DND-41 (cell line): ENCODE data around the gene ZNF688.

ENCODE experiments used
- ATAC-seq: fragments of 200-7000 bp; cut with Tn5 transposase; 3 replicates; pipeline ENCODE4 v1.9.1; 2021; ENCODE audit warnings: low read depth; ENCODE audit not compliant: insufficient read depth
- DNase-seq: peaks from one replicate; pipeline ENCODE4 v3.0.0-alpha.2; 2020
- H2AFZ ChIP-seq: 2 replicates; pipeline ENCODE4 v1.6.0; 2012; ENCODE audit warnings: low read depth, low read length
- H3K27ac ChIP-seq: 2 replicates; pipeline ENCODE4 v1.5.1; 2012; ENCODE audit warnings: low read length, inconsistent platforms
- H3K27me3 ChIP-seq: fragments of 200-600 bp; sonication (generic); 2 replicates; pipeline ENCODE4 v1.6.0; 2012; ENCODE audit warnings: low read length, mild to moderate bottlenecking, inconsistent platforms; ENCODE audit not compliant: insufficient read depth, poor library complexity
- H3K36me3 ChIP-seq: 2 replicates; pipeline ENCODE4 v1.5.1; 2012; ENCODE audit warnings: low read length, inconsistent platforms; ENCODE audit not compliant: insufficient read depth
- H3K4me1 ChIP-seq: 2 replicates; pipeline ENCODE4 v1.5.1; 2012; ENCODE audit warnings: mild to moderate bottlenecking, low read length; ENCODE audit not compliant: insufficient read depth
- H3K4me2 ChIP-seq: 2 replicates; pipeline ENCODE4 v1.6.0; 2012; ENCODE audit warnings: mild to moderate bottlenecking, moderate library complexity, low read length, inconsistent platforms; ENCODE audit not compliant: insufficient read depth
- H3K4me3 ChIP-seq, 2 experiments: fragments of 200-600 bp in 1 of 2; shearing (Covaris generic) in 1 of 2; 2 replicates each; pipeline ENCODE4 v1.5.1; 2012 to 2016; ENCODE audit warnings: inconsistent platforms in 2 of 2, low read length in 2 of 2, mild to moderate bottlenecking in 2 of 2, low read depth in 1 of 2, moderate library complexity in 1 of 2
- H3K79me2 ChIP-seq: 2 replicates; pipeline ENCODE4 v1.6.0; 2012; ENCODE audit warnings: low read length, inconsistent platforms; ENCODE audit not compliant: insufficient read depth
- H3K9ac ChIP-seq: 2 replicates; pipeline ENCODE4 v1.6.0; 2012; ENCODE audit warnings: low read depth, mild to moderate bottlenecking, inconsistent platforms, low read length, moderate library complexity
- H3K9me3 ChIP-seq: 2 replicates; pipeline ENCODE4 v1.5.1; 2012; ENCODE audit warnings: low read length, moderate library complexity, mild to moderate bottlenecking, inconsistent platforms; ENCODE audit not compliant: insufficient read depth, severe bottlenecking
- H4K20me1 ChIP-seq: 2 replicates; pipeline ENCODE4 v1.6.0; 2012; ENCODE audit warnings: low read length; ENCODE audit not compliant: insufficient read depth
- EZH2 ChIP-seq: IDR thresholded peaks from 3 replicates; pipeline ENCODE4 v1.6.1; 2012; ENCODE audit warnings: borderline replicate concordance, low read depth, mild to moderate bottlenecking, moderate library complexity, low read length, inconsistent platforms; ENCODE audit not compliant: severe bottlenecking
- TF ChIP-seq, protein P1 (sequence below): IDR thresholded peaks from 2 replicates; pipeline ENCODE4 v1.5.1; 2012; ENCODE audit warnings: borderline replicate concordance, low read length, moderate library complexity, mild to moderate bottlenecking; ENCODE audit not compliant: poor library complexity, severe bottlenecking; ENCODE audit errors: extremely low read depth

ZNF688 gene

DNA sequence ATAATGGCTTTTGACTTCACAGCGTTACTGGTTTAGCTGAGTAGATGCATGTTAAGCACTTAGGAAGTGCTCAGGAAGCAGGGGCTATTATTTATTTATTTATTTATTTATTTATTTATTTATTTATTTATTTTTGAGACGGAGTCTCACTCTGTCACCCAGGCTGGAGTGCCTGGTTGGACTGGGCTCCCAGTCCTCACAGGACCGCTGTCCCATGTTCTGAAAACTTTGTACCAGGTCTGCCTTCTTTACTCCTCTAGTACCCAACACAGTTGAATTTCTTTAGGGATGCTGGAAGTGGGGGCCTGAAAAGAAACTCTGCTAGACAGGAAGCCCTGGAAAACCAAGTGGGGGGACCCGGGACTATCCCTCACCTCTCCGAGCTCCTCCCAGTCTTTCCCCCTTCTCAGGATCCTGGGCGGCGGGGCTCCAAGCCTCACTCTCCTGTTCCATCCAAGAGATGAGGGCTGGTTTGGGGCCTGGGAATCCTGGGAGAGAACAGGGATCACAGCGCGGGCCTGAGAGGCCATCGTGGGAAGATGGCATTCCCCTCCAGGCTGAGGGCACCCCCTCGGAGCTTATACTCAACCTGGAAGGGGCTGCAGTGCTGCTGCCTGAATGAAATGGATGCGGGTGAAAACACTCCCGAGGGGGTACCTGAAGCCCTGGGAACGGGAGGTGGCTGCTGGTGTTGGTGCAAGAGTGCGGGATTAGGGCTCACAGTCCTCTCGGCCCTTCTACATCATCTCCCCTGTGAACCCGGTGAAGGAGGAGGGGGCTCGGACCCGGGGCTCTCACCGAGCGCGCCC lies 674 bp downstream of the ZNF688 start:
- H3K27me3 ChIP-seq, result no peaks in the 10 kb centered on the region
- peak overlapping the region; percentile 80 for H2AFZ ChIP-seq
- DNase-seq (no peak), ATAC-seq (no peak; the same call in 2 of the 3 replicates)
- peaks cover 68% of the 10 kb centered on the region for H3K4me1 ChIP-seq
- no peaks in the 10 kb centered on the region for H4K20me1 ChIP-seq
- H3K4me3 ChIP-seq, result peak overlapping the region; percentile 52 to 92
- H3K36me3 ChIP-seq, result peaks cover 13% of the 10 kb centered on the region; the same call in 1 of the 2 replicates
- TF ChIP-seq, protein P1, sequence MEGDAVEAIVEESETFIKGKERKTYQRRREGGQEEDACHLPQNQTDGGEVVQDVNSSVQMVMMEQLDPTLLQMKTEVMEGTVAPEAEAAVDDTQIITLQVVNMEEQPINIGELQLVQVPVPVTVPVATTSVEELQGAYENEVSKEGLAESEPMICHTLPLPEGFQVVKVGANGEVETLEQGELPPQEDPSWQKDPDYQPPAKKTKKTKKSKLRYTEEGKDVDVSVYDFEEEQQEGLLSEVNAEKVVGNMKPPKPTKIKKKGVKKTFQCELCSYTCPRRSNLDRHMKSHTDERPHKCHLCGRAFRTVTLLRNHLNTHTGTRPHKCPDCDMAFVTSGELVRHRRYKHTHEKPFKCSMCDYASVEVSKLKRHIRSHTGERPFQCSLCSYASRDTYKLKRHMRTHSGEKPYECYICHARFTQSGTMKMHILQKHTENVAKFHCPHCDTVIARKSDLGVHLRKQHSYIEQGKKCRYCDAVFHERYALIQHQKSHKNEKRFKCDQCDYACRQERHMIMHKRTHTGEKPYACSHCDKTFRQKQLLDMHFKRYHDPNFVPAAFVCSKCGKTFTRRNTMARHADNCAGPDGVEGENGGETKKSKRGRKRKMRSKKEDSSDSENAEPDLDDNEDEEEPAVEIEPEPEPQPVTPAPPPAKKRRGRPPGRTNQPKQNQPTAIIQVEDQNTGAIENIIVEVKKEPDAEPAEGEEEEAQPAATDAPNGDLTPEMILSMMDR, result no peak
- no peak for TF ChIP-seq EZH2
- peak overlapping the region; percentile 96 for H3K27ac ChIP-seq
- H3K9ac ChIP-seq, result peak overlapping the region; percentile 94
- H3K79me2 ChIP-seq, result peaks cover 54% of the 10 kb centered on the region
- H3K9me3 ChIP-seq, result no peaks in the 10 kb centered on the region
- H3K4me2 ChIP-seq, result peak overlapping the region; percentile 78

DNA sequence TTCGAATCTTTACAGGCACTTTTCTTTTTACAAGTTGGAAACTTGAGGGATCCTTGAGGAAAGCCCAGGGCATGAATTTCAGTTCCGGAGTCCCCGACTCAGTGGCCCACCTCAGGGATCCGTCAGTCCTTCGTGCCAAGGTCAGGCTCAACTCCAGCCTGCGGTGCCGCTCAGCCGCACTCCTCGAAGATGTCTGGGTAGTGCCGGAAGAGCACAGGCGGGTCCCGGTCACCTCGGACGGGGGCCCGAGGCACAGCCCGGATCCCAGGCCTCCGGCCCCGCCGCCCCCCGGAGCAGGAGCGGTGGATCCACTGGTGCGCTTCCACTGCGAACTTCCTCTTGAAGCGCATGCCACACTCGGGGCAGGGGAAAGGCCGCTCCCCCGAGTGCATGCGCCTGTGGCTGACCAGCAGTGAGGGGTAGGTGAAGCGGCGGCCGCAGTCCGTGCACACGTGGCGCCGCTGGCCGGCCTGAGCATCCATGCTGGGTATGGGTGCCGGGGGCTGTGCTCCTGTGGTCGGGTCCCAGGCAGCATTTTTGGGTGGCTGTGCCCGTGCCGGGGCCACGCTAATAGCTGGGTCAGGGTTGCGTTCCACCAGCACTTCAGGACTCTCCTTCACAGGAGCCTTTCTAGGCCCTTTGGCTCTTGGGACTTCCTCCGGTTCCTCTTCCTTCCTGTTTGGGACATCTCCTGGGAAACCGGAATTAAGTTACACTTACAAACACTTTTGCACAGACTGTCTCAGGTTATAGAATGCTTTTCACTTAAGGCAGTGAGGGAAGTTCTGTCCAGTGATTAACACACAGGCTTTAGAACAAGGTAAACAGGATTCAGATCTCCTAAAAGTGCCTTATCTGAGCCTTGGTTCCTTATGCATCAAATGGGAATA lies 1.5 kb downstream of the ZNF688 start:
- H4K20me1 ChIP-seq, result no peaks in the 10 kb centered on the region
- no peak overlapping the region for H3K27ac ChIP-seq
- no peaks in the 10 kb centered on the region for H3K9me3 ChIP-seq
- H2AFZ ChIP-seq, result no peak overlapping the region
- no peak for ATAC-seq
- peaks cover 46% of the 10 kb centered on the region for H3K79me2 ChIP-seq
- peak overlapping the region; percentile 78; the same call in 1 of the 2 replicates for H3K4me2 ChIP-seq
- H3K4me1 ChIP-seq, result peaks cover 62% of the 10 kb centered on the region
- H3K36me3 ChIP-seq, result peaks cover 12% of the 10 kb centered on the region; the same call in 1 of the 2 replicates
- no peak for DNase-seq
- H3K9ac ChIP-seq, result peak overlapping the region; percentile 94
- H3K27me3 ChIP-seq, result no peaks in the 10 kb centered on the region
- TF ChIP-seq, protein P1, result no peak
- TF ChIP-seq EZH2, result no peak
- H3K4me3 ChIP-seq, result peak overlapping the region in 1 of 2 experiments; percentile 92; a peak in 2 of 4 replicates

DNA sequence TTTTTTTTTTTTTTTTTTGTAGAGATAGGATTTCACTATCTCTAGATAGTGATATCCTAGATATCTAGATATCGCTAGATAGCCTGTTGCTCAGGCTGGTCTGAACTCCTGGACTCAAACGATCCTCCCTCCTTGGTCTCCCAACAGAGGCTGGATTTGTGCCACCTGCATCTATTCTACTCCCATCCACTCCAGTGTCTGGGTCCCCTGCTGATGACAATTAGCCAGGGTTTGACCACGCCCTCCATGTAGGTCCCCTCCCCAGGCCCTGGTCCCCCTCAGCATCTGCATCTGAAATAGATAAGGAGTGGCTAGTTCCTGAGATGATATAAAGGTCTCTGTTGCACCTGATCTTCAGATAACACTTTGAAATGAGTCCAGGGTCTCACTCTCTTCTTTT lies 2.2 kb downstream of the ZNF688 start:
- no peak overlapping the region for H3K27ac ChIP-seq
- no peak overlapping the region for H2AFZ ChIP-seq
- peaks cover 55% of the 10 kb centered on the region for H3K4me1 ChIP-seq
- H3K4me2 ChIP-seq, result no peak overlapping the region
- peaks cover 12% of the 10 kb centered on the region; the same call in 1 of the 2 replicates for H3K36me3 ChIP-seq
- no peak for DNase-seq
- H3K9me3 ChIP-seq, result no peaks in the 10 kb centered on the region
- no peaks in the 10 kb centered on the region for H3K27me3 ChIP-seq
- TF ChIP-seq, protein P1, result no peak
- TF ChIP-seq EZH2, result no peak
- peaks cover 38% of the 10 kb centered on the region for H3K79me2 ChIP-seq
- no peak for ATAC-seq
- no peak overlapping the region for H3K4me3 ChIP-seq
- no peaks in the 10 kb centered on the region for H4K20me1 ChIP-seq
- H3K9ac ChIP-seq, result no peak overlapping the region
